Measurements from ENCODE around the gene HES2. TPM values are rescaled to one million over a fixed set of nuclear protein-coding genes. Genes with fewer than 3 reads are reported as not detected.
"Not testable (repeated sequence)": the region's sequence is repeated elsewhere in the genome, so short reads cannot be mapped to it uniquely, and the experiment has no call there.

The HES2 gene
- total RNA-seq, 1 donor from 2014 or later, result 116 TPM

GRCh38 chr1:6448749-6449631 lies 29.3 kb upstream of the HES2 start:
- DNase-seq (ENCODE audit: low read depth), result no peak
- H3K4me3 ChIP-seq (ENCODE audit: low read depth, low read length), result no peak overlapping the region
- peak; percentile 93 for FAIRE-seq

GRCh38 chr1:6447818-6448748 lies 28.4 kb upstream of the HES2 start:
- Histone ChIP-seq H3K4me3 (ENCODE audit: low read depth, low read length) (no peak overlapping the region), H3K27me3 (ENCODE audit: control insufficient read depth, insufficient read depth, low read length) (peaks cover 9% of the 10 kb centered on the region), H3K36me3 (ENCODE audit: control insufficient read depth, insufficient read depth, low read length) (no peaks in the 10 kb centered on the region)
- no peak for FAIRE-seq
- TF ChIP-seq, protein P1, sequence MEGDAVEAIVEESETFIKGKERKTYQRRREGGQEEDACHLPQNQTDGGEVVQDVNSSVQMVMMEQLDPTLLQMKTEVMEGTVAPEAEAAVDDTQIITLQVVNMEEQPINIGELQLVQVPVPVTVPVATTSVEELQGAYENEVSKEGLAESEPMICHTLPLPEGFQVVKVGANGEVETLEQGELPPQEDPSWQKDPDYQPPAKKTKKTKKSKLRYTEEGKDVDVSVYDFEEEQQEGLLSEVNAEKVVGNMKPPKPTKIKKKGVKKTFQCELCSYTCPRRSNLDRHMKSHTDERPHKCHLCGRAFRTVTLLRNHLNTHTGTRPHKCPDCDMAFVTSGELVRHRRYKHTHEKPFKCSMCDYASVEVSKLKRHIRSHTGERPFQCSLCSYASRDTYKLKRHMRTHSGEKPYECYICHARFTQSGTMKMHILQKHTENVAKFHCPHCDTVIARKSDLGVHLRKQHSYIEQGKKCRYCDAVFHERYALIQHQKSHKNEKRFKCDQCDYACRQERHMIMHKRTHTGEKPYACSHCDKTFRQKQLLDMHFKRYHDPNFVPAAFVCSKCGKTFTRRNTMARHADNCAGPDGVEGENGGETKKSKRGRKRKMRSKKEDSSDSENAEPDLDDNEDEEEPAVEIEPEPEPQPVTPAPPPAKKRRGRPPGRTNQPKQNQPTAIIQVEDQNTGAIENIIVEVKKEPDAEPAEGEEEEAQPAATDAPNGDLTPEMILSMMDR (IDR thresholded peaks at IDR 0.05; ENCODE audit: insufficient read depth, low read length, severe bottlenecking), result peak; percentile 30
- no peak for DNase-seq (ENCODE audit: low read depth)

More at GRCh38 chr1:6448749-6449631, 29.3 kb upstream of the HES2 start:
- peaks cover 11% of the 10 kb centered on the region for H3K27me3 ChIP-seq (ENCODE audit: control insufficient read depth, insufficient read depth, low read length)
- H3K36me3 ChIP-seq (ENCODE audit: control insufficient read depth, insufficient read depth, low read length), result no peaks in the 10 kb centered on the region
- TF ChIP-seq, protein P1 (IDR thresholded peaks at IDR 0.05; ENCODE audit: insufficient read depth, low read length, severe bottlenecking), result no peak

DNA sequence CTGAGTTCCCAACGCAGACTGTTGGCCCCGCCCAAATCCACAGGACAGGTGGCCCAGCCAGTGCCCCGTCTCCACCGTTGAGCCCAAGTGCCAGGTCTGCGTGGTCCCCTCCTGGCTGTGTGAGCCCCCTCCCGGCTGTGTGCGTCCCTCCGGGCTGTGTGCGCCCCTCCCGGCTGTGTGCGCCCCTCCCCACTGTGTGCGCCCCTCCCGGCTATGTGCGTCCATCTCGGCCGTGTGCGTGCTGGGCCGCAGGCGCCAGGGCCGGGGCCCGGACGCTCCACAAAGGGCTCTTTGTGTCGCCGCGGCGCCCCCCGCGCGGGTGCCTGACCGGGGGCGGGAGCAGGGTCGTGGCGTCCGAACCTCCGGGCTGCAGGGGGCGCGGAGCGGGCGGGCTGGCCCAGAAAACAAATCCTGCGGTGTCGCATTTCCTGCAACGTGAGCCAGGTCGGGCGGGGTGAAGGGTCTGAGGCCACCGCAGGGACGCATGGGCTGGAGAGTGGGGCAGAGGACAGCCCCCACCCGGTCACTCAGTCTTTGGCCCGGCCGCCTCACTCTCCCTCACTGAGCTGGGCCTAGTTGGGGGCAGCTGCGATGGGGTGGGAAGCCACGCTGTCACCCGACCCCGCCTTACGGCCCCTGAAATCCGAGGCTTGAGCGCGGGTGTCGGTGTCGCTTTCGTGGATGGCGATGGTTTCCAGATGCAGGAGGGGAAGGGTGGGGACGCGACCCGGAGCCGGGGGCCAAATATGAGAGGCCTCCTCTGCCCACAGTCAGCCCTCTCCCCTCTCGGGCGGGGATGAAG lies 27.5 kb upstream of the HES2 start:
- TF ChIP-seq, protein P1 (IDR thresholded peaks at IDR 0.05; ENCODE audit: insufficient read depth, low read length, severe bottlenecking), result no peak
- no peak for FAIRE-seq
- Histone ChIP-seq H3K4me3 (ENCODE audit: low read depth, low read length) (no peak overlapping the region), H3K36me3 (ENCODE audit: control insufficient read depth, insufficient read depth, low read length) (no peaks in the 10 kb centered on the region), H3K27me3 (ENCODE audit: control insufficient read depth, insufficient read depth, low read length) (peaks cover 9% of the 10 kb centered on the region)
- DNase-seq (ENCODE audit: low read depth), result no peak

- FAIRE-seq (no peak), DNase-seq (ENCODE audit: low read depth) (no peak)
- Histone ChIP-seq H3K4me3 (ENCODE audit: low read depth, low read length) (no peak overlapping the region), H3K27me3 (ENCODE audit: control insufficient read depth, insufficient read depth, low read length) (peaks cover 9% of the 10 kb centered on the region), H3K36me3 (ENCODE audit: control insufficient read depth, insufficient read depth, low read length) (no peaks in the 10 kb centered on the region)
- TF ChIP-seq, protein P1 (IDR thresholded peaks at IDR 0.05; ENCODE audit: insufficient read depth, low read length, severe bottlenecking), result no peak
These were observed 26.9 kb upstream of the HES2 start for GRCh38 chr1:6446665-6447015.

GRCh38 chr1:6445929-6446328 lies 26.2 kb upstream of the HES2 start:
- not testable (repeated sequence) for H3K27me3 ChIP-seq (ENCODE audit: control insufficient read depth, insufficient read depth, low read length); H3K36me3 ChIP-seq (ENCODE audit: control insufficient read depth, insufficient read depth, low read length); DNase-seq (ENCODE audit: low read depth); H3K4me3 ChIP-seq (ENCODE audit: low read depth, low read length)
- peak; percentile 66 for FAIRE-seq

All from bronchial epithelial cell (primary cell).